ENCODE results near the gene PKNOX2.

The PKNOX2 gene

DNA sequence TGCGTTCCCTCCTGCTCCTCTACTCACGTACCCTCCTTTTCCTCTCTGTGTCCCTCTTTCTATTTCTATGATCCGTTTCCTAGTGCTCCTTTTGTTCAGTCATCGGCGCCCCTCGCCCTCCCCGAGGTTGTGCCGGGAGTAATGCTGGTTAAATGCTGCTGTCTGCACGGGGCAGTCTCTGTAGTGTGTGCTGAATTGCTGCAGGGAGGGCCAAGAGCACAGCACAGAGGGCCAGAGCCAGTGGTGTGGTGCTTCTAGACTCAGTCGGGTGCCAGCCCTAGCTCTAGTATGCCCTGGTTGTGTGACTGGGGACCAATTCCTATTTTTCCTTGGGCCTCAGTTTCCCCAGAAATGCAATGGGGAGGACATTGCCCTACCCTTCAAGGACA lies 98.3 kb downstream of the PKNOX2 start:
- DNase-seq (ENCODE audit: low read depth), result no peak

DNA sequence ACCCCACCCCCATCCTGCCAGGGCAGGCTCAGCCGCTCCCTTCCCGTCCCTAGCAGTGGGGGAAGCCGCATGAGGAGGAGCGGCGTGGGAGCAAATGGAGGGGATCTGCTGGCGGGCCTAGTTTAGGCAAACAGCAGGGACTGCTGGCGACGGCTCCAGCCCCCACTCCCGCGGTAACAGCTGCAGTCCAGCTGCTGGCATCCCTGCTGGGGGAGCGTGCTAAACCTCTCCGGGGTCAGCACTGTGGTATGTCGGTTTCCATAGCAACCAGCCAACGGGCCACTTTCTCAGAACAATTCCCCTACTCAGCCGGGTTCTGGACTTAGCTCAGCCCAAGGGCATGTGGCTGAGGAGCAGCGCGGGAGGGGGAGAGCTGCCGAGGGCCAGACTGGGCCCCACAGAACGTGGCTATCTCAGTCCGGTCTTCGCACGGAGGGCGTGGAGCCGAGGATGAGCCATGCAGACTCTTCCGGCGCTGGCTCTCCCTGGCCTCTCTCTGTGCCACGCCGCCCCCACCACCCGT lies 98.8 kb downstream of the PKNOX2 start:
- no peak for DNase-seq (ENCODE audit: low read depth)

- no peak for DNase-seq (ENCODE audit: low read depth)
These were observed 99.8 kb downstream of the PKNOX2 start for GRCh38 chr11:125264100-125265022.

DNA sequence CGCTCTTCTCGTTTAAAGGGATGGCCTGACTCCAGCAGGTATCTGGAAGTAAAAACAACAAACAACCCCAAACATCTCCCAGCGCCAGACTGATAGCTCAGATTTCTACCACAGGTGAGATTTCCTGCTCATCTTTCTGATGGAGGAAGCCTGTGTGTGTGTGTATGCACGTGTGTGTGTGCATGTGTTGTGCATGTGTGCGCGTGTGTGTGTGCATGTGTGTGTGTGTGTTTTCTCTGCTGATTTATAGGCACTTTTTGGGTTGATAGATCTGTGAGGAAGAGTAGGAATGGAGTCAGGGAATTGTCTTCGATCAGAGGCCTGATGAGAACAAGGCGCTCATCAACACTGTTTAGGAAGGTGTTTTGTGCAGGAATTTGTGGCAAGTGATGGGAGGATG lies 103.0 kb downstream of the PKNOX2 start:
- no peak for DNase-seq (ENCODE audit: low read depth)

- no peak for DNase-seq (ENCODE audit: low read depth)
These were observed 104.1 kb downstream of the PKNOX2 start for GRCh38 chr11:125268611-125269010.

DNA sequence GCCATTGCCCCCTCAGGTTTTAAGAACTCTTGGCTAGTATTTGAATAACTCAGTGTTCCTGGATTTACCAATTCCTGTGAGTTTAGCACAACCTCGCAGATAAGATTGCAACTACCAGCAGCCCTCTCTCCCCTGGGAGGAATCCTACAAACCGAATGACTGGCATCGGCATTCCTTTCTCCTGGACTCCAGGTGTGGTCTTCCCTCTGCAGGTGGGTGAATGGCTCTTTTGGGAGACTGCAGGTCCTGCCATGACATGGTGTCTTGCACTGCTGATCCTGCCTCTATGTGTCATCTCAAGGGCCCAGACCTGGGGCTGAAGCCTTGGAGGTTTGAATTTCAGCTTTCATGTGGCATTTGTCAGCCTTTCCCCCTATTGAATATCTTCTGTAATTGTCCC lies 105.6 kb downstream of the PKNOX2 start:
- no peak for DNase-seq (ENCODE audit: low read depth)

DNA sequence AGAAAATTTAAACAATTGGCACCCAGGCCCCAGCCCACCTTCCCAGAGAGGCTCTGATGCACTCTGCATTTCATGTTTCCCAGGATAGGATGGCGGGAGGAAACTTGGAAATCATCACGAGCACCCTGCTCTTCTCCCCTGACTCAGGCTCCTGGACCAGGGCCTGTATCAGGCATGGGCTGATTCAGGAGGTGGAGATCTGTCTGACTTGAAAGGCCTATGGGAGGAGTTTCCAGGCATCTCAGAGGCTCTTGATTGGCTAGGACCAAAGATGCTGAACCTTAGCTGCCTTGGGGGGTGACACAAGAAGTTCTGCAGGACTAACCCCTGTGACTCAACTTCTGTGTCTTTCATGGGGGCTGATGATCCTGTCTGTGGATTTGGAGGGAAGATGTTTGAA lies 106.2 kb downstream of the PKNOX2 start:
- no peak for DNase-seq (ENCODE audit: low read depth)

GRCh38 chr11:125271483-125272091 lies 107.0 kb downstream of the PKNOX2 start:
- DNase-seq (ENCODE audit: low read depth), result no peak

- DNase-seq (ENCODE audit: low read depth), result no peak
These were observed 107.5 kb downstream of the PKNOX2 start for GRCh38 chr11:125272092-125272491.

DNA sequence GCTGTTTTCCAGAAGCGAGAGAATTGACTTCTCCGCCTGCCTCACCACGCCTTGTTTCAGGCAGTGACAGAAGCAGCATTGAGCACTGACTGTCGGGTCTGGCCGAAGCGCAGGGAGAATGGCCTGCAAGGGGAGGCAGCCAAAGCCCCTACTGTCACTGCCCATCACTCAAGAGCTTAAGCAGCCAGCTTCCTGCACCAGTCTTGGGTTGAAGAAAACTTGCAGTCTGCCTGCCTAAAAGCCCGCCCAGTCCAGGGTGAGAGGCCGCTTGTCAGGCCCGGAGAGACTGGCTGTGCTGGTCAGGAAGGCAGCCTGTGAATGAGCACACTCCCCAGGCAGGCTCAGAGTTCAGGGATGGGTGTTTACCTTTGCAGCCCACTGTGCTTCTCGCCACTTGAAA lies 108.3 kb downstream of the PKNOX2 start:
- DNase-seq (ENCODE audit: low read depth), result no peak

DNA sequence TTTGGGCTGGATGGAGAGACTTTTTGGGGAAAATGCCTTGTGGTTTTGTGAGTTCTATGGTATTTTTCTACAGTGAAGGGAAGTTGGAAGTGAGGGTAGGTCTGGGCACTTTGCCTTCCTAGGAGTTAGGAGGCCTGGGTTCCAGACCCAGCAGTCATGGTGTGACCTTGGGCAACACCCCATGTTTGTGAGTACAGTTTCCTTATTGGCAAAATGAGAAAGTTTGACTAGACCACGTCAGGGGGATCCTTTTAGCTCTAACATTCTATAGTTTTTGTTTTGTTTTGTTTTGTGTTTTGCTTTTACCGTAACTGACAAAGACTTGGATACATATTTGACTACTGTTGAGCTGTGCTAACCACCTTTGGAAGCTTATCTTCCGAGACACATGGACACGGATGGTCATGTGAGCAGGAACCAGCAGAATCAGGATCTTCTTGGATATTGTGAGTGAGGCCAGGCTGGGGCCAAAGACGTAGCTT lies 109.0 kb downstream of the PKNOX2 start:
- no peak for DNase-seq (ENCODE audit: low read depth)

DNA sequence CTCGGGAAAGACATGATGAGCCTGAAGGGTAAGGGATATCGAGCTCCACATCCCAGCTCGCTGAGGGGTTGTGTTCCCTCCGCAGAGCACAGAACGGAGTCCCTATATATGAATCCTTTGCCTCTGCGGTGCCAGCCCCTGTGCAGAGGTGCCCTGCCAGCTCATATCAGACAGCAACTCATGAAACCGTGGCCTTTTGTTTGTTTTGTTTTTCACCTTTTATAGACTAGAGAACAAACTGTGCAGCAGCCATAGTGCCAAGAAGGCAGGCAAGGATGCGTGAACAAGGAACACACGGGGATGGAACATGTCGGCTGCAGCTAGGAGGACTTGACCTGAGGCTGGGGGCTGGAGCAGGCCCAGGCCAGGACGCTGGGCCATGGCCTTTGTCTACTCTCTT lies 109.8 kb downstream of the PKNOX2 start:
- no peak for DNase-seq (ENCODE audit: low read depth)

DNA sequence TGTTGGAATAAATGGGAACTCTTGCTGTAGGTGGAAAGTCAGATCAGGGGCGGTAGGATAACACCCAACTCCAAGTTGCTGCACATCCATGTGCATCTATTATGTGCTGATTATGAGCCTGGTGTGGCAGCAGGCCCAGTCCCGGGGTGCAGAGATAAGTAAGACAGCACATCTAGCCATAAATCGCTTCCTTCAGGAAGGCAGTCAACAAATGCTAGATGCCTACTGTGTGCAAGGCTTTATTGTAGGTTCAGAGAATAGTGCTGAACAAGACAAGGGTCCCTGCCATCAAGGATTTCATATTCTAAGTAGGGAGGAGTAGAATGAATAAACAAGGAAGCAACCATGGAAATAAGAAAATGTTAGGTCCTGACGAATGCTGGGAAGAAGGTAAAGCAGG lies 110.2 kb downstream of the PKNOX2 start:
- DNase-seq (ENCODE audit: low read depth), result no peak

- no peak for DNase-seq (ENCODE audit: low read depth)
These were observed 111.5 kb downstream of the PKNOX2 start for GRCh38 chr11:125275905-125276618.

DNA sequence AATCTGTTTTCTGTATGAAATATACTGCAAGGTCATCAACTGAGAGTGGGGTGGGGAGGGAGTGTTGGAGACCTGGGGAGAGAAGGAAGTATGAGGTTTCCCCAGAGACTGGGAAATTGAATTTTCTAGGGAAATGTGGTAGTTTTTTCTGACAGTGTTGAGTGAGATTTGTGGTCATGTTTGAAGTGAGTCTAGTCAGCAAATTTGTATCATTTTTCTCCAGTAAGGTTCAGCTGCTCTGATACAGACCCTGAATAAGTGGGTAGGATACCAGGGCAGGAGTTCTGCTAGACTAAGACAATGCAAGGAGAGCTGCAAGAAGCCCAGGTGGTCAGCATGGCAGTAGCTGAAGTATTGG lies 112.0 kb downstream of the PKNOX2 start:
- DNase-seq (ENCODE audit: low read depth), result no peak

DNA sequence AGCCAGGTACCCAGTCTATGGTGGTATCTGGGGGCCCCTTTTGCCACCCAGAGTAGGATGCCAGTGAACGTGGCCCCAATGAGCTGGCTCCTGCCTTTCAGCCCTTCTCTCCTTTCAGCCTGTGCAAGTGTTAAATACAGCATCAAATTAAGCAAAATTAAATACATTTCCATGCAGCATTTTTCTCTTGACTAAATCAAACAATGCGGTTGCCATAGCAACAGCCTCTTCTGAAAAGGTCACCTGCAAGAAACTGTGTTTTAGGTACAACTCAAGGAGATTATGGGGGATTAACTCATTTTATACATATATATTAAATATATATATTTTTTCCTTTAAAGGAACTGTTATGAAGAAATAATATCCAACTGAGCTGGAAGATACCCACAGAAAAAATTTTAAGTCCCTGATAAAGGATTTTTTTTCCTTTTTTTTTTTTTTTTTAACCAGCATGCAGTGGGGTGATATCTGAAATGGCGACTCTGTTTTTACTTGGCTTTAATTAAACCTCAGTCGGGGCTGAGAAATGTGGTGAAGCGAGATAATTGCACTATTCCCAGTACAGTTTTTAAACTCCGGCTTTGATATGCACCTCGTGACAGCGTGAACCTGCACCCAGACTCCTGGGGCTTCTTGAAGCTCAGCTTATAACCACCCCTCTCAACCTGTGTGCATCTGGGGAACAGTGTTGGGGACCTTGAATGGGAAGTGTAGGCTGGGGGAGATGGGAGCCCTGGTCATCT lies 115.3 kb downstream of the PKNOX2 start:
- no peak for DNase-seq (ENCODE audit: low read depth)

DNA sequence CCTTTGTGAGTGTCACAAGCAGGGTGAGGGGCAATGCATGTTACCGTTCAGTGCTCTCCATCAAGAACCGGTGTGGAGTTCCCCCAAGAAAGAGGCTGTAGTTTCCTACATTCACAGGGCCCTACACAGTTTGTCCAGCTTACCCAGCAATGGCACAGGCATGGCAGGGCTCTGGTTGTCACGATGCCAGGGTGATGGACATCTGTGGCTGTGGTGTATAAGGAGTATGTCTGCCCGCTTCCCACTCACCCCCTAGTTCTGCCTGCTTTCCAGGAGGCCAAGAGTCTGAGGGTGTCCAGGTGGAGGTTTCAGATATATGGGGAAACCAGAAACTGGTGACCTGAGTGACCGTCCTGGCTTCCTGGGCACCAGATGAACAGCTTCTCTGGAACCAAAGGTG lies 116.1 kb downstream of the PKNOX2 start:
- no peak for DNase-seq (ENCODE audit: low read depth)

DNA sequence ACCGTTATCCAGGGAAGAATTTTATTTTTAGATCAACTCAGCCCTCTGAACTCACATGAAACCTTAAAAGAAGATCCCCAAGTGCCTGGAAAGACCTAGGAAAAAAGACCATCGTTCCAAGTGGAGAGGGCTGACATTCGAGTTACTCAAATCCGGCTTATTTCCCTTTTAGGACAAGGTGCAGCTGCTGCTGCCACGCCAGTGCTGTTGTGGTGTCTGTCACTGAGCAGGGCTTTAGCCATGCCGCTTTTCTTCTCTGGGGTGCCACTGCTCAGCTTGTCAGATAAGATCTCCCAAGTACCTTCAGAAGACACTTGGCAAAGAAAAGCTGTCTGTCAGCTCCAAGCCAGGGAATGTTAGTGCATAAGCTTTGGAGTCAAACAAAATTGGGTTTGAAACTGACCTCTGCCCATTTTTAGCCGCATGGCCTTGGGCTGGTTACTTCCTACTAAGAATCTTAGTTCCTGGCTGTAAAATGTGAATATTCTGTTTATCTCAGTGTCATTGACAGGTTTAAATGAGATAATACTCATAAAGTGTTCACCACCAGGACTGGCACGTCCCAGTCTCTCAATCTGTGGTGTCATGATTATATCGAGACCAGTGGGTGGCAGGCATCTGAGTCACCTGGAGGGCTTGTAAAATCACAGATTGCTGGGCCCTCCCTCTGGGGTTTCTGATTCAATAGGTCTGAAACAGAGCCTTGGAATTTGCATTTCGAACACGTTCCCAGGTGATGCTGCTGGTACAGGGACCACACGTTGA lies 117.5 kb downstream of the PKNOX2 start:
- DNase-seq (ENCODE audit: low read depth), result no peak

- no peak for DNase-seq (ENCODE audit: low read depth)
These were observed 118.0 kb downstream of the PKNOX2 start for GRCh38 chr11:125282596-125282914.

DNA sequence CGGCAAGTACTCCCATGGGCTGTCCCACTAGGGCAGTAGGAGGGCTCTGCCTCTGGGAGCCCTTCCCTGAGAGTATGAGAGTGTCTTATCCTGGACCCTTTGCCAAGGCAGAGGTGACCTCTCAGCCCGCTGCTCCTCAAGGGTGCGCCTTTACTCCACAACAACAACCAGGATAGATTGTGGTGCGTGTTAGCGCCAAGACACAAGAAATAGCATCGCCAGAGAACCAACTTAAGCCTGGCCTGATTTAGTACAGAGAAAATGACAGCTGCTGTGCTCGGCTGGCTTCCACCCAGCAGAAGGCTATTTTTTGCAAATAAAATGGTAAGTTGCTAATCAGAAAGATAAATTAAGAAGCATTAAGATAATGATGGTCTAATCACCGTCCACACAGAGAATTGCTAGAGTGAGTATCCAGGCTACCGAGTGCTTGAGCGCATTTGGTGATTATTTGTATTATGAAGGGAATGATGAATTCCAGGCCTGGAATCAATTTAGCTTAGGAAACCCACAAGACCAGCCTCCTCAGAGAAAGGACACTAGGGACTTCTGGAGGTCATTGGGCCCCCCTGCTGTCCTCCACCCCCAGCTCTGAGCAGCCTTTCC lies 119.8 kb downstream of the PKNOX2 start:
- no peak for DNase-seq (ENCODE audit: low read depth)

DNA sequence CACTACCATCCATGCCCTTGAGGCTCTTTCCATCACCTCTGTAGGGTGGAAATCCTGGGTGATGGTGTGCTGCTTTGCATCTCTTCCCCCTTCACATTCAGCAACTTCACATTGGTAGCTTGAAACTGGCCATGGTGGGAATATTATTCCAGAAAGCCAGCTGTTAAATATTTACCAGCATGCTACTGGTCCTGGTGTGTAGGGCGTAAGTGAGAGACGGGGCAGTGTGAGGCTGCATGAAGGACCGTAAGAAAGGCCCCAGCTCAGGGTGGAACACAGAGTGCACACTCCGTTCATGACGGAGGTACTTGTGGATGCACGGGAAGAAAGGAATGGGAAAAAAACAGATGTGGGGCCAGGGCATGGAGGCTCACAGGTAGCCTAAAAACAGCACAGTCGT lies 121.3 kb downstream of the PKNOX2 start:
- no peak for DNase-seq (ENCODE audit: low read depth)

Data from T follicular helper cell (primary cell).